ENCODE data around the gene PPM1L. TPM values are rescaled to one million over a fixed set of nuclear protein-coding genes. Genes with fewer than 3 reads are reported as not detected.

The PPM1L gene
- total RNA-seq, 1 experiment from 2014 or later, result 13.2 TPM

DNA sequence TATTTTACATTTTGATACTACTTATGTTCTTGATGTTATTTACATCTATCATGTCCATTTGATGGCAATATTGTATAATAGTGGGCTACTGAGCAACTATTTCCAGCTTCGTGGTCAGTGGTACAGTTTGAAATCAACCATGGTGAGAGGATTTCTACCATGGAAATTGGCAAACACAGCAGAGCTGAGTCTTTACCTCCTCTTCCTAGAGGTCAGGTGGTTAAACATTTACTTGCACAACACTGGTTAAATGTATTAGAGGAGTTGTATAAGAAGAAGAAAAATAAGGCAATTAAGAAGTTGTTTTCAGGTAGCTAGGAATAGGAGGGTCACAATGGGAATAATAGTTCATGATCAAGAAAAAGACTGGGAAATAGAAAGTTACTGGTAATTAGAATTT, 7.2 kb upstream of the PPM1L start:
- ChIA-PET RAD21 (ENCODE audit: low non-redundant PET in 1 of 2, low total read pairs in 2 of 2, uncharacterized antibody in 2 of 2, unreplicated experiment in 2 of 2) (no interaction called here), CTCF (no interaction called here), POLR2A (no interaction called here)
- H3K27ac ChIP-seq (ENCODE audit: low read depth, low read length), result no peak overlapping the region
- DNase-seq (ENCODE audit: low read depth, low spot score) (no peak), ATAC-seq (no peak)
- H4K20me1 ChIP-seq (ENCODE audit: insufficient read depth), result no peaks in the 10 kb centered on the region
- no peak overlapping the region for H3K4me2 ChIP-seq (ENCODE audit: low read length)
- H3K4me1 ChIP-seq (ENCODE audit: control insufficient read depth in 1 of 2, insufficient read depth in 2 of 2, low read length in 2 of 2), result peaks cover 1 to 3% of the 10 kb centered on the region in 2 experiments; a peak in 3 of 4 replicates
- no peak overlapping the region for H2AFZ ChIP-seq (ENCODE audit: low read depth, low read length, poor library complexity, severe bottlenecking)
- intact Hi-C loops (cut with micrococcal nuclease), result no loop called here
- no TSS peak for BruUV-seq (replicated peaks)
- H3K4me3 ChIP-seq (replicated peaks in 1 of 2; ENCODE audit: low read depth in 1 of 2, low read length in 2 of 2), result no peak overlapping the region
- no peaks in the 10 kb centered on the region for H3K79me2 ChIP-seq (ENCODE audit: insufficient read depth, low read length)
- H3K9me2 ChIP-seq (ENCODE audit: insufficient read depth), result no peaks in the 10 kb centered on the region
- H3K36me3 ChIP-seq (ENCODE audit: control insufficient read depth in 1 of 2, insufficient read depth in 2 of 2, low read length in 2 of 2), result no peaks in the 10 kb centered on the region
- H3K9me3 ChIP-seq (ENCODE audit: control insufficient read depth in 1 of 2, insufficient read depth in 1 of 2, low read depth in 1 of 2, low read length in 2 of 2), result no peaks in the 10 kb centered on the region
- H3K27me3 ChIP-seq (ENCODE audit: insufficient read depth, low read length), result no peaks in the 10 kb centered on the region
- H3K9ac ChIP-seq (ENCODE audit: low read length), result no peak overlapping the region
- TF ChIP-seq RAD21 (IDR thresholded peaks at IDR 0.05; ENCODE audit: low read depth) (no peak), MAX (IDR thresholded peaks at IDR 0.05) (no peak), SRF (IDR thresholded peaks at IDR 0.05; ENCODE audit: low read depth) (no peak), ELF1 (IDR thresholded peaks at IDR 0.05; ENCODE audit: borderline replicate concordance, low read depth) (no peak), YY1 (IDR thresholded peaks at IDR 0.05; ENCODE audit: extremely low read depth, insufficient replicate concordance, low read depth, low read length) (no peak), SP1 (IDR thresholded peaks at IDR 0.05; ENCODE audit: low read depth) (no peak), EGR1 (IDR thresholded peaks at IDR 0.05; ENCODE audit: low read depth) (no peak), CEBPB (IDR thresholded peaks at IDR 0.05; ENCODE audit: low read depth) (no peak), TCF7L2 (IDR thresholded peaks at IDR 0.05; ENCODE audit: borderline replicate concordance, extremely low read depth, insufficient read depth, insufficient read length) (no peak), JUND (IDR thresholded peaks at IDR 0.05) (no peak), ZFX (IDR thresholded peaks at IDR 0.05) (no peak), ZNF274 (IDR thresholded peaks at IDR 0.05; ENCODE audit: low read depth, low read length) (no peak), ZBTB33 (IDR thresholded peaks at IDR 0.05; ENCODE audit: extremely low read depth, insufficient replicate concordance, low read length) (no peak), POLR2AphosphoS5 (IDR thresholded peaks at IDR 0.05; ENCODE audit: low read depth, low read length) (no peak), CBX3 (IDR thresholded peaks at IDR 0.05; ENCODE audit: low read depth) (no peak)

All from HCT116 (cell line).